Mammary epithelial cell (primary cell): ENCODE measurements around the gene EXOC3L4.

Experiments used
- CTCF ChIP-seq, 2 donors: IDR thresholded peaks in 1 of 2; conservative IDR thresholded peaks in 1 of 2; 2 replicates each; pipeline ENCODE4 v1.5.1; 2011 to 2012; ENCODE audit warnings: inconsistent platforms in 2 of 2, low read length in 2 of 2, mild to moderate bottlenecking in 2 of 2, control low read depth in 1 of 2, low read depth in 1 of 2; ENCODE audit not compliant: insufficient read depth in 1 of 2; ENCODE audit errors: extremely low read depth in 1 of 2
- EZH2 ChIP-seq: IDR thresholded peaks from 2 replicates; pipeline ENCODE4 v1.6.1; 2012; ENCODE audit warnings: low read length, inconsistent platforms, borderline replicate concordance

- TF ChIP-seq CTCF (conservative IDR thresholded peaks at IDR 0.05 in 1 of 2, IDR thresholded peaks at IDR 0.05 in 1 of 2; ENCODE audit: extremely low read depth in 1 of 2, insufficient read depth in 1 of 2, low read depth in 1 of 2, low read length in 2 of 2), result no peak
- no peak for TF ChIP-seq EZH2
Measured at GRCh38 chr14:103070971-103071542, 23.5 kb upstream of the EXOC3L4 start.
